CD14-positive monocyte (primary cell): Measurements from ENCODE around the gene RNF123. TPM values are rescaled to one million over a fixed set of nuclear protein-coding genes. Genes with fewer than 3 reads are reported as not detected.

ENCODE experiments used
- DNase-seq, 3 donors: peaks; one replicate each; pipeline ENCODE4 v3.0.0-alpha.2; 2011 to 2022
- H2AFZ ChIP-seq: 2 replicates; pipeline ENCODE4 v1.6.0; 2012; ENCODE audit warnings: mild to moderate bottlenecking, low read depth, low read length, inconsistent platforms; ENCODE audit not compliant: insufficient read depth, poor library complexity, severe bottlenecking
- H3K27ac ChIP-seq, 2 donors: 1 replicate in 1 of 2; 2 replicates in 1 of 2; pipeline ENCODE4 v1.5.1; 2012 to 2013; ENCODE audit warnings: low read length in 2 of 2, control low read depth in 1 of 2, inconsistent platforms in 1 of 2, low read depth in 1 of 2, mild to moderate bottlenecking in 1 of 2
- H3K27me3 ChIP-seq, 2 donors: one replicate each; pipeline versions ENCODE4 v1.6.0 to v1.6.1; 2011 to 2013; ENCODE audit warnings: low read length in 2 of 2; ENCODE audit not compliant: control insufficient read depth in 2 of 2, insufficient read depth in 2 of 2
- H3K36me3 ChIP-seq, 2 donors: replicated peaks in 1 of 2; 1 replicate in 1 of 2; 2 replicates in 1 of 2; pipeline versions ENCODE4 v1.5.1 to v1.6.1; 2012 to 2013; ENCODE audit warnings: low read length in 2 of 2, control low read depth in 1 of 2, inconsistent platforms in 1 of 2, mild to moderate bottlenecking in 1 of 2; ENCODE audit not compliant: insufficient read depth in 2 of 2, control insufficient read depth in 1 of 2
- H3K4me1 ChIP-seq, 2 donors: 1 replicate in 1 of 2; 2 replicates in 1 of 2; pipeline versions ENCODE4 v1.5.1 to v1.6.1; 2012 to 2013; ENCODE audit warnings: low read length in 2 of 2, control low read depth in 1 of 2, inconsistent platforms in 1 of 2, mild to moderate bottlenecking in 1 of 2, moderate library complexity in 1 of 2; ENCODE audit not compliant: insufficient read depth in 2 of 2, control insufficient read depth in 1 of 2
- H3K4me2 ChIP-seq: replicated peaks from 2 replicates; pipeline ENCODE3; 2012; ENCODE audit warnings: low read length, moderate library complexity, mild to moderate bottlenecking; ENCODE audit not compliant: poor library complexity, severe bottlenecking; ENCODE audit errors: extremely low read depth
- H3K4me3 ChIP-seq, 3 experiments: fragments of 200-600 bp in 1 of 3; sonication (generic) in 1 of 3; replicated peaks in 1 of 3; 1 replicate in 2 of 3; 2 replicates in 1 of 3; pipeline ENCODE4 v1.5.1; 2011 to 2013; ENCODE audit warnings: low read length in 3 of 3, mild to moderate bottlenecking in 3 of 3, control low read depth in 2 of 3, low read depth in 2 of 3, inconsistent platforms in 1 of 3, moderate library complexity in 1 of 3
- H3K79me2 ChIP-seq: 2 replicates; pipeline ENCODE4 v1.6.0; 2012; ENCODE audit warnings: mild to moderate bottlenecking, control low read depth, inconsistent platforms, low read length, moderate library complexity; ENCODE audit not compliant: insufficient read depth
- H3K9ac ChIP-seq: 2 replicates; pipeline ENCODE4 v1.6.0; 2017; ENCODE audit warnings: low read length, mild to moderate bottlenecking; ENCODE audit not compliant: insufficient read depth, poor library complexity, severe bottlenecking
- H3K9me3 ChIP-seq, 2 donors: replicated peaks in 1 of 2; 1 replicate in 1 of 2; 2 replicates in 1 of 2; pipeline versions ENCODE4 v1.5.1 to v1.6.1; 2012 to 2013; ENCODE audit warnings: low read length in 2 of 2, control low read depth in 1 of 2; ENCODE audit not compliant: control insufficient read depth in 1 of 2, insufficient read depth in 1 of 2
- H4K20me1 ChIP-seq: 2 replicates; pipeline ENCODE4 v1.6.0; 2012; ENCODE audit warnings: mild to moderate bottlenecking, low read length, control low read depth, moderate library complexity; ENCODE audit not compliant: insufficient read depth
- H3K27ac Mint-ChIP-seq, 7 donors: one replicate each; pipeline ENCODE4 v1.8.0; 2020; ENCODE audit warnings: mild to moderate bottlenecking in 7 of 7, mixed read lengths in 7 of 7, moderate library complexity in 6 of 7, inconsistent platforms in 2 of 7
- H3K27me3 Mint-ChIP-seq, 3 donors: one replicate each; pipeline ENCODE4 v1.8.0; 2021 to 2022; ENCODE audit warnings: low read depth in 3 of 3, mild to moderate bottlenecking in 3 of 3, mixed read lengths in 3 of 3, moderate library complexity in 3 of 3, inconsistent platforms in 1 of 3
- H3K36me3 Mint-ChIP-seq, 2 donors: one replicate each; pipeline ENCODE4 v1.8.0; 2020; ENCODE audit warnings: mixed read lengths in 2 of 2, inconsistent platforms in 1 of 2, mild to moderate bottlenecking in 1 of 2
- H3K4me1 Mint-ChIP-seq: one replicate; pipeline ENCODE4 v1.8.0; 2020; ENCODE audit warnings: mild to moderate bottlenecking, mixed read lengths
- H3K4me3 Mint-ChIP-seq, 2 donors: one replicate each; pipeline ENCODE4 v1.8.0; 2020; ENCODE audit warnings: mild to moderate bottlenecking in 2 of 2, mixed read lengths in 2 of 2, moderate library complexity in 1 of 2
- H3K9me3 Mint-ChIP-seq, 7 donors: one replicate each; pipeline ENCODE4 v1.8.0; 2020 to 2022; ENCODE audit warnings: mixed read lengths in 7 of 7, mild to moderate bottlenecking in 6 of 7, moderate library complexity in 6 of 7, inconsistent platforms in 2 of 7
- CTCF ChIP-seq: fragments of 200-600 bp; IDR thresholded peaks from one replicate; pipeline ENCODE4 v1.8.0; 2022; ENCODE audit warnings: antibody characterized with exemption, mild to moderate bottlenecking
- WGBS: methylation state at CpG from one replicate; pipeline ENCODE4 v1.1.5; 2013; ENCODE audit warnings: missing lambda C conversion rate; ENCODE audit not compliant: insufficient coverage; 5-methylcytosine and 5-hydroxymethylcytosine counted together
- intact Hi-C, 2 donors: fragments of 100-400 bp; cut with micrococcal nuclease; formaldehyde crosslinking; loops; one replicate each; pipeline versions ENCODE4 v1.15.0 to v1.15.1; 2023
- polyA plus RNA-seq, 3 donors: library from polyadenylated mRNA; depleted of rRNA in 1 of 3; unstranded in 2 of 3; stranded (reverse) in 1 of 3; fragments of 300-500 nt in 2 of 3; fragments of >200 nt in 1 of 3; fragmentation: Illumina TruSeq in 2 of 3; gene quantifications; 1 replicate in 2 of 3; 2 replicates in 1 of 3; pipeline ENCODE4 v1.2.3, GENCODE V29; 2012 to 2021

RNF123 gene
- polyA plus RNA-seq, 3 donors, result 11.1 to 46.2 (median 15.7) TPM

- Histone ChIP-seq H3K27me3 (no peaks in the 10 kb centered on the region), H3K9me3 (no peaks in the 10 kb centered on the region), H3K4me1 (peaks cover 0 to 8% of the 10 kb centered on the region in 2 donors), H3K79me2 (no peaks in the 10 kb centered on the region), H4K20me1 (no peaks in the 10 kb centered on the region), H3K9ac (no peak overlapping the region), H3K4me3 (no peak overlapping the region), H3K4me2 (no peak overlapping the region), H3K27ac (no peak overlapping the region), H2AFZ (no peak overlapping the region), H3K36me3 (no peaks in the 10 kb centered on the region)
- intact Hi-C loops, result no loop called here
- no peak overlapping the region for H3K4me3 Mint-ChIP-seq
- peak overlapping the region in 1 of 7 donors; percentile 51 for H3K27ac Mint-ChIP-seq
- H3K4me1 Mint-ChIP-seq, result peaks cover 11% of the 10 kb centered on the region
- no peak for TF ChIP-seq CTCF
- no peak for DNase-seq
- H3K36me3 Mint-ChIP-seq, result no peaks in the 10 kb centered on the region
- H3K9me3 Mint-ChIP-seq, result no peaks in the 10 kb centered on the region
- H3K27me3 Mint-ChIP-seq, result peaks cover 3 to 8% (median 6%) of the 10 kb centered on the region in 3 donors
- 100% methylated on average over 1 of the region's 1 CpG for WGBS
Measured at GRCh38 chr3:49663831-49664230, 25.5 kb upstream of the RNF123 start.

- H3K36me3 Mint-ChIP-seq, result no peaks in the 10 kb centered on the region
- H3K27ac Mint-ChIP-seq, result peak overlapping the region in 1 of 7 donors; percentile 51
- peaks cover 4 to 8% (median 7%) of the 10 kb centered on the region in 3 donors for H3K27me3 Mint-ChIP-seq
- peaks cover 0 to 8% of the 10 kb centered on the region in 2 donors for H3K4me1 ChIP-seq
- intact Hi-C loops, result no loop called here
- TF ChIP-seq CTCF, result no peak
- no peaks in the 10 kb centered on the region for H3K9me3 ChIP-seq
- 92% methylated on average over 11 of the region's 11 CpGs for WGBS
- no peaks in the 10 kb centered on the region for H3K27me3 ChIP-seq
- H4K20me1 ChIP-seq, result no peaks in the 10 kb centered on the region
- H3K9ac ChIP-seq, result no peak overlapping the region
- H3K79me2 ChIP-seq, result no peaks in the 10 kb centered on the region
- no peak for DNase-seq
- no peak overlapping the region for H3K4me3 Mint-ChIP-seq
- H3K4me1 Mint-ChIP-seq, result peaks cover 11% of the 10 kb centered on the region
- H3K36me3 ChIP-seq, result no peaks in the 10 kb centered on the region
- H3K4me2 ChIP-seq, result no peak overlapping the region
- H3K4me3 ChIP-seq, result no peak overlapping the region
- H3K9me3 Mint-ChIP-seq, result no peaks in the 10 kb centered on the region
- no peak overlapping the region for H3K27ac ChIP-seq
- H2AFZ ChIP-seq, result no peak overlapping the region
Measured at GRCh38 chr3:49664300-49664699, 25.1 kb upstream of the RNF123 start.
